ENCODE data around the gene FBXO31. TPM values are rescaled to one million over a fixed set of nuclear protein-coding genes. Genes with fewer than 3 reads are reported as not detected.

Gene FBXO31
- total RNA-seq, 1 donor from 2014 or later = 29.9 TPM

DNA sequence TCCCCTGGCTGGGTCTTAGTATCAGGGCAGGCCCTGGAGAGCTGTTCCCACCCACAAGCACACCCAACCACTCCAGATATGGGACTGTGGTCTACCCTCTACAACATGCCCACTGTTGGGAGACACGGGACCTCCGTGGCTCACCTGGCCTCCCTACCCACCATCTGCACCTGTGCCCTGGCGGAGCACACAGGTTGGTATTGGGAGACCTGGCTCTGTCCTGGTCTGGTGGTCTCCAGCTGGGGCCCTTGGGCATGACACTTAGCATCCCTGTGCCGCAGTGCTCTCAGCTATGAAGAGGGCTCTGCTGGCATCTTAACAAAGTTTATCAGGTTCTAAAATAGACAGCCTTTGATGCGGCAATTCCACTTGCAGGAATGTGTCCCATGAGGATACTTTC lies 72.2 kb downstream of the FBXO31 start:
- Histone ChIP-seq H3K27ac (no peak overlapping the region), H3K4me3 (no peak overlapping the region), H3K27me3 (no peaks in the 10 kb centered on the region), H3K36me3 (no peaks in the 10 kb centered on the region), H3K4me1 (no peaks in the 10 kb centered on the region), H3K9me3 (no peaks in the 10 kb centered on the region)
- intact Hi-C loops (cut with DNase I) = no loop called here
- ATAC-seq = no peak
- no peak for DNase-seq
- TF ChIP-seq, protein P1, sequence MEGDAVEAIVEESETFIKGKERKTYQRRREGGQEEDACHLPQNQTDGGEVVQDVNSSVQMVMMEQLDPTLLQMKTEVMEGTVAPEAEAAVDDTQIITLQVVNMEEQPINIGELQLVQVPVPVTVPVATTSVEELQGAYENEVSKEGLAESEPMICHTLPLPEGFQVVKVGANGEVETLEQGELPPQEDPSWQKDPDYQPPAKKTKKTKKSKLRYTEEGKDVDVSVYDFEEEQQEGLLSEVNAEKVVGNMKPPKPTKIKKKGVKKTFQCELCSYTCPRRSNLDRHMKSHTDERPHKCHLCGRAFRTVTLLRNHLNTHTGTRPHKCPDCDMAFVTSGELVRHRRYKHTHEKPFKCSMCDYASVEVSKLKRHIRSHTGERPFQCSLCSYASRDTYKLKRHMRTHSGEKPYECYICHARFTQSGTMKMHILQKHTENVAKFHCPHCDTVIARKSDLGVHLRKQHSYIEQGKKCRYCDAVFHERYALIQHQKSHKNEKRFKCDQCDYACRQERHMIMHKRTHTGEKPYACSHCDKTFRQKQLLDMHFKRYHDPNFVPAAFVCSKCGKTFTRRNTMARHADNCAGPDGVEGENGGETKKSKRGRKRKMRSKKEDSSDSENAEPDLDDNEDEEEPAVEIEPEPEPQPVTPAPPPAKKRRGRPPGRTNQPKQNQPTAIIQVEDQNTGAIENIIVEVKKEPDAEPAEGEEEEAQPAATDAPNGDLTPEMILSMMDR (IDR thresholded peaks at IDR 0.05) = no peak

DNA sequence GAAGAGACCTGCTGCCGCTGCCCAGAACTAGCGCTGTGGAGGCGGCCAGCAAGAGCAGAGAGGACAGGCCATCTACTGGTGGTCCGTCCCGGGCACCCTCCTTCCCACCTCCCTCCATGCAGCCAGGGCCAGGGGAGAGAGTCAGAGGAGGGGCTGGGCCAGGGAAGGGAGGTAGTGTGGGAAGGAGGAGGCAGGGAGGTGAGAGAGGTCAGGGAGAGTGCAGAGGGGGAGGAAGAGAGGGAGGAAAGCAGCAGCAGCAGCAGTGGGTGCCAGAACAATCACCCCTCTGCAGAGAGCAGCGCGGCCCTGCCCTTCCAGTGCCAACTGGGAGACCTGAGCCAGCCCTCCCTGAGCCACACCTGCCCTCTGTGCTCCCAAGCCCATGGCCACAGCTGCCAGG lies 73.0 kb downstream of the FBXO31 start:
- no peak overlapping the region for H3K27ac ChIP-seq
- intact Hi-C loops (cut with DNase I) = no loop called here
- DNase-seq (no peak), ATAC-seq (peak; percentile 12)
- TF ChIP-seq, protein P1 (IDR thresholded peaks at IDR 0.05) = no peak
- H3K27me3 ChIP-seq = no peaks in the 10 kb centered on the region
- no peaks in the 10 kb centered on the region for H3K4me1 ChIP-seq
- H3K9me3 ChIP-seq = no peaks in the 10 kb centered on the region
- H3K36me3 ChIP-seq = no peaks in the 10 kb centered on the region
- H3K4me3 ChIP-seq = no peak overlapping the region

DNA sequence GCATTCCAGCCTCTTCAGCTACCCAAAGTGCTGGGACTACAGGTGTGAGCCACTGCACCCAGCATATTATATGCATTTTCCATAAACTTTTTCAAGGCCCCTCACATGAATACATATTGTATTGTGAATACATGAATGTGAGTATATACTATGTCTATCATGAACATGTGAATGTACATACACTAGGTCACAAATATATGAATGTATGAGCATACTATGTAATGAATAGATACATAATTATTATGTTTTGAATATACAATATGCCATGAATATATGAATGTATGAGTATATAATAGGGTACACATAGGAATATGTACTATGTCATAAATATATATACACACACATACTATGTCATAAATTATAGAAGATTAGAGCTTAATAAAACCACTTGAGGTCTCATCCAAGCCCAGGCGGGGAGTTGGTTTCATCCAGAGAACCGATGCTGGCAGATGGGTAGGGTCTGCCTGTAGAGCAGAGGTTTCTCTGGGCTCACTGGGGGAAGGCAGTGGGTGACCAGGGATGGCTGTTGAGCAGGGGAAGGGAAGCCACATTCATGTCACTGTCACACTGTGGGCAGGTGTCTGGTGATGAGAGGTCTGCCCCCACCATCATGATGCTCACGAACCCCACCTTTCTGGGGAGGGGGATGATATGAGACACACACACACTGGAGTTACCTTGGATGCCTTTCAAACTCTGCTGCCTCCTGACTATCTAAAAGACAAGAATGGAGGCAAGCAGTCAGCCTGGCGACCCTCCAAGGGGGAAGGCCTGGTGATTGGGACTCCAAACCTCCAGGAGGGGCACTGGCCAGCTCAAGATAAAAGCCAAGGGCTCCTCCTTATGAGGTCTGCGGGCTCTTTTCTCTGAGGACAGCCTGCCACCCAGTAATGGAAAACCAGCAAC lies 73.7 kb downstream of the FBXO31 start:
- no peak for DNase-seq
- Histone ChIP-seq H3K4me1 (no peaks in the 10 kb centered on the region), H3K4me3 (no peak overlapping the region), H3K36me3 (no peaks in the 10 kb centered on the region), H3K27me3 (no peaks in the 10 kb centered on the region), H3K9me3 (no peaks in the 10 kb centered on the region), H3K27ac (no peak overlapping the region)
- no peak for ATAC-seq
- TF ChIP-seq, protein P1 (IDR thresholded peaks at IDR 0.05) = no peak
- intact Hi-C loops (cut with DNase I) = no loop called here

DNA sequence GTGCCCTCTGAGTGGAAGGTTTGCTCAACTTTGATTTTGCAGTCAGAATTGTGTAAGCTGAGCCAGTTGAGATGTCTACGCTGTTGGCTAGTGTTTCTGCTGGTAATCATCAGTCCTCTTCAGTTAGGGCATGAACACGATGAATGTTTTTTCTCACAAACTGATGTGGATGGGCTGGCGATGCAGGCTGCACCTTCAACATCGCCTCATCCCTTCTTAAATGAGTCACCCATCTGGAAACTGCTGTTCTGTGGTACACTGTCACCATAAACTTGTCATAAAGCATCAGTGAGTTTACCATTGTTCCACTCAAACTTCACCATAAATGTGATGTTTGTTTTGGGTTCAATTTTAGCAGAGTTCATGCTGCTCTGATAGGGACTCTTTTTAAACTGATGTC lies 74.8 kb downstream of the FBXO31 start:
- no peaks in the 10 kb centered on the region for H3K36me3 ChIP-seq
- H3K4me3 ChIP-seq = no peak overlapping the region
- DNase-seq (no peak), ATAC-seq (no peak)
- TF ChIP-seq, protein P1 (IDR thresholded peaks at IDR 0.05) = no peak
- no peaks in the 10 kb centered on the region for H3K27me3 ChIP-seq
- intact Hi-C loops (cut with DNase I) = no loop called here
- H3K27ac ChIP-seq = no peak overlapping the region
- H3K4me1 ChIP-seq = no peaks in the 10 kb centered on the region
- H3K9me3 ChIP-seq = no peaks in the 10 kb centered on the region

DNA sequence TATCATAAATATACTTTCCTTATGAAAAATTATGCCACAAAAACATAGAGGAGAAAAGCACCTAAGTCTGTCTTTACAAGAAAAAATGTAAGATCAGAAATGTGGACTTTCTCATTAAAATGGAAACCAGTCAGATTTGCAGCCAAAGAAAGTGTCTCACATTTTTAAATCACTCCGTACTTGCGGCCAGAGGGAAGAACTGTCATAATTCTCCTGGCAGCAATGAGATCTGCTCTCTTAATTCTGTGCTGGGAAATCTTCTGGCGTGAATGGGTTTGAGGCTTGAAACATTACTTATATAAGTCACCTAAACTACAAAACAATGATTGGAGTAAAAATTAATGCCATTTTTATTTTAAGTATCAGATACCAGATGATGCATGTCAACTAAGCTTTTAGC lies 77.1 kb downstream of the FBXO31 start:
- Histone ChIP-seq H3K9me3 (no peaks in the 10 kb centered on the region), H3K4me1 (no peaks in the 10 kb centered on the region), H3K27ac (no peak overlapping the region), H3K36me3 (no peaks in the 10 kb centered on the region), H3K27me3 (no peaks in the 10 kb centered on the region), H3K4me3 (no peak overlapping the region)
- intact Hi-C loops (cut with DNase I) = no loop called here
- no peak for DNase-seq
- TF ChIP-seq, protein P1 (IDR thresholded peaks at IDR 0.05) = no peak
- no peak for ATAC-seq

All from upper lobe of right lung (tissue), 1 donor.